Lung (tissue), 12 donors: ENCODE results near the gene PRKCD. TPM values are rescaled to one million over a fixed set of nuclear protein-coding genes. Genes with fewer than 3 reads are reported as not detected.

Experiments
- ATAC-seq: fragments of 200-7000 bp; cut with Tn5 transposase; one replicate; pipeline ENCODE4 v1.9.1; 2020; ENCODE audit warnings: moderate number of reproducible peaks; ENCODE audit not compliant: insufficient read depth, low FRiP score
- DNase-seq, 3 donors: peaks; one replicate each; pipeline ENCODE4 v3.0.0-alpha.2; 2013 to 2017
- H3K27ac ChIP-seq, 2 donors: one replicate each; pipeline ENCODE4 v1.5.1; 2013; ENCODE audit warnings: mild to moderate bottlenecking in 2 of 2, moderate library complexity in 2 of 2, control low read depth in 1 of 2, inconsistent platforms in 1 of 2, low read depth in 1 of 2, low read length in 1 of 2
- H3K27me3 ChIP-seq, 3 donors: one replicate each; pipeline ENCODE4 v1.5.1; 2013; ENCODE audit warnings: low read length in 2 of 3; ENCODE audit not compliant: control insufficient read depth in 3 of 3, insufficient read depth in 3 of 3
- H3K36me3 ChIP-seq, 4 donors: one replicate each; pipeline ENCODE4 v1.5.1; 2013; ENCODE audit warnings: low read length in 4 of 4, mild to moderate bottlenecking in 1 of 4, moderate library complexity in 1 of 4; ENCODE audit not compliant: control insufficient read depth in 4 of 4, insufficient read depth in 4 of 4
- H3K4me1 ChIP-seq, 5 donors: one replicate each; pipeline ENCODE4 v1.5.1; 2013; ENCODE audit warnings: low read length in 5 of 5, mild to moderate bottlenecking in 2 of 5, moderate library complexity in 1 of 5; ENCODE audit not compliant: control insufficient read depth in 5 of 5, insufficient read depth in 5 of 5
- H3K4me3 ChIP-seq: one replicate; pipeline ENCODE4 v1.5.1; 2013; ENCODE audit warnings: mild to moderate bottlenecking, control low read depth, moderate library complexity
- H3K9ac ChIP-seq, 2 donors: one replicate each; pipeline ENCODE4 v1.5.1; 2013; ENCODE audit warnings: low read length in 2 of 2, control low read depth in 1 of 2; ENCODE audit not compliant: insufficient read depth in 1 of 2
- H3K9me3 ChIP-seq, 4 donors: one replicate each; pipeline ENCODE4 v1.5.1; 2013; ENCODE audit warnings: low read length in 3 of 4, mild to moderate bottlenecking in 1 of 4, moderate library complexity in 1 of 4; ENCODE audit not compliant: control insufficient read depth in 4 of 4, insufficient read depth in 3 of 4
- WGBS, 2 donors: extraction: QIAGEN DNeasy Blood & Tissue Kit; methylation state at CpG; one replicate each; pipeline ENCODE4 v1.1.7; 2013; 5-methylcytosine and 5-hydroxymethylcytosine counted together
- polyA plus RNA-seq, 2 donors: library from polyadenylated mRNA; stranded (reverse); fragments of 200-250 nt; gene quantifications; one replicate each; pipeline ENCODE4 v1.2.1, GENCODE V29; 2013
- total RNA-seq, 2 donors: library from RNA; depleted of rRNA in 1 of 2; stranded (reverse); fragments of >200 nt in 1 of 2; gene quantifications; one replicate each; pipeline ENCODE4 v1.2.1, GENCODE V29; 2014 to 2021
- TF ChIP-seq, protein P1 (sequence below): IDR thresholded peaks from 2 replicates; pipeline ENCODE4 v1.5.1; 2012; ENCODE audit warnings: mild to moderate bottlenecking; ENCODE audit errors: control extremely low read depth, extremely low read depth
- donor health status: control.
- donor health status: control.
- donor health status: Bipolar disorder and iron deficiency.
- donor health status: healthy.
- donor health status: DM: yes; HTN: yes; CAD: no.

Gene PRKCD
- total and polyA plus RNA-seq, 4 donors, result 34.9 to 85.2 (median 65.9) TPM

DNA sequence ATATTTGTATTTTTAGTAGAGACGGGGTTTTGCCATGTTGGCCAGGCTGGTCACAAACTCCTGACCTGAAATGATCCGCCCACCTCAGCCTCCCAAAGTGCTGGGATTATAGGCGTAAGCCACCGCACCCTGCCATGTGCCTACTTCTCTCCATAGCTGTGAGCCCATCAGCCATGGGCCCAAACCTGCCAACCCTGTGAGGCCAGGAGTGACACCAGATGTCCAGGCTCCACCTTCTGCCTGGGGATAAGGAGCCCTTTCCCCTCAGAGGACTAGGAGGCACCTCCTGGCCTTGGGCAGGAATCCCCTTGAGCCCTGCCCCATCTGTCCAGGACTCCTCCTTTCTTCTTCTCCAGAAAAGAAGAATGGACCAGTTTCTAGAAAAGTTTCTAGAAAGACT is 16.6 kb upstream of the PRKCD start:
- ATAC-seq (no peak), DNase-seq (no peak)
- 88 to 95% methylated on average over 4 of the region's 4 CpGs for WGBS, 2 donors
- no peak overlapping the region for H3K9ac ChIP-seq
- no peaks in the 10 kb centered on the region for H3K36me3 ChIP-seq
- H3K27me3 ChIP-seq, result no peaks in the 10 kb centered on the region
- H3K4me3 ChIP-seq, result no peak overlapping the region
- no peaks in the 10 kb centered on the region for H3K9me3 ChIP-seq
- H3K4me1 ChIP-seq, result peaks cover 0 to 6% (median 0%) of the 10 kb centered on the region in 5 donors
- TF ChIP-seq, protein P1, sequence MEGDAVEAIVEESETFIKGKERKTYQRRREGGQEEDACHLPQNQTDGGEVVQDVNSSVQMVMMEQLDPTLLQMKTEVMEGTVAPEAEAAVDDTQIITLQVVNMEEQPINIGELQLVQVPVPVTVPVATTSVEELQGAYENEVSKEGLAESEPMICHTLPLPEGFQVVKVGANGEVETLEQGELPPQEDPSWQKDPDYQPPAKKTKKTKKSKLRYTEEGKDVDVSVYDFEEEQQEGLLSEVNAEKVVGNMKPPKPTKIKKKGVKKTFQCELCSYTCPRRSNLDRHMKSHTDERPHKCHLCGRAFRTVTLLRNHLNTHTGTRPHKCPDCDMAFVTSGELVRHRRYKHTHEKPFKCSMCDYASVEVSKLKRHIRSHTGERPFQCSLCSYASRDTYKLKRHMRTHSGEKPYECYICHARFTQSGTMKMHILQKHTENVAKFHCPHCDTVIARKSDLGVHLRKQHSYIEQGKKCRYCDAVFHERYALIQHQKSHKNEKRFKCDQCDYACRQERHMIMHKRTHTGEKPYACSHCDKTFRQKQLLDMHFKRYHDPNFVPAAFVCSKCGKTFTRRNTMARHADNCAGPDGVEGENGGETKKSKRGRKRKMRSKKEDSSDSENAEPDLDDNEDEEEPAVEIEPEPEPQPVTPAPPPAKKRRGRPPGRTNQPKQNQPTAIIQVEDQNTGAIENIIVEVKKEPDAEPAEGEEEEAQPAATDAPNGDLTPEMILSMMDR, result no peak
- no peak overlapping the region for H3K27ac ChIP-seq

DNA sequence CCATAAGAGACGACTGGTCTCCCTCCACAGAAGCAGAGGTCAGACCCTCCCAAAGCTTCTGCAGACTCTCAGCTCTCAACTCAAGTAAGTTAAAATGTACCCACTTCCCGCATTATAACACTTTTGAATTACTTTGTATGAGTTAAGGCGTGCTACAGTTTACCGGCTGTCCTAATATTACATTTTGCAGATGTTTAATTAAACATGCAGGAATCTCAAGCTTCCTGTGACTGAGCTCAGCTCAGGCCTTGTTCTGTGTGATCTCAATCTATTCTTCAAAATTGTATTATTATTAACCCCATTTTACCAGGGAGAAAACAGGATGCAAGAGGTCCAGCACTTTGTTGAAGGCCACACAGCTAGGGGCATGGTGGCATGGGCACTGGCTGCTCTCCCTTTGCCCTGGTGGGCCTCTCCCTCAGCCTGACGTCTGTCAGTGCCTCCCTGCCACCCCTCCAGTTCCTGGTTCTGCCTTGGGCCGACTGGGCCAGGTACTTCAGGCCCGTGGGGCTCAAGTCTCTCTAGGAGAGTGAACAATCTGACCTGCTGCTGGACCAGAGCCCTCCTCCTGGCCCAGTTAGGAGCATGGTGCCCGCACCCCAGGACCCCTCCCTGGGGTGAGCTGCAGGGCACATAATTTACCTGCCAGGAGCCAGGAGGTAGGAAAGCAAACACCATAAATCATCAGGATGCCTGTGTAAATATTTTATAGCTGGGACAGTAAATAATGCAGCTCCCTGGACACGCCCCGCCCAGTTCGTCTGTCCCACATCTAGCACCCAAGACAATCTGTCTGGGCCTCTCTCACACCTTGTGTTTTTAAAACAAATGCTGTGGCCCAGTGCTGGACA is 15.9 kb upstream of the PRKCD start:
- Histone ChIP-seq H3K27ac (peak overlapping the region in 1 of 2 donors; percentile 29), H3K4me3 (no peak overlapping the region), H3K9ac (no peak overlapping the region), H3K4me1 (peaks cover 0 to 8% (median 0%) of the 10 kb centered on the region in 5 donors), H3K27me3 (no peaks in the 10 kb centered on the region), H3K9me3 (no peaks in the 10 kb centered on the region), H3K36me3 (no peaks in the 10 kb centered on the region)
- no peak for ATAC-seq
- 73% methylated on average over 11 of the region's 11 CpGs for WGBS, 2 donors
- DNase-seq, result no peak
- TF ChIP-seq, protein P1, result no peak

DNA sequence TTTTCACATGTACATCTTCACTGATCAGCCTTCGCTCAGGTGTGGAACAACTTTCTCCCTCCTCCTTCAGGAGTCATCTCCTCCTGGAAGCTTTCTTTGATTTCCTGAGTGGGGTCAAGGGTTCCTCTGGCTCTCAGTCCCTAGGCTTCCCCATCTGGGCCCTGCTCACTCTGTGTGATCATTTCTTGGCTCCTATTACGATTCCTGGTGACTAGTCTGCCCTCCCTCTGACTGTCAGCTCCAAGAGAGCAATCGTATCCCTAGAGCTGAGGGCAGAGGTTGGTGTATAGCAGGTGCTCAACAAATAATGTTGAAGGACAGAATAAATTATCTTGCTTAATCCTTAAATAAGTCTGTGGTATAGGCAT is 15.3 kb upstream of the PRKCD start:
- ATAC-seq (no peak), DNase-seq (no peak)
- Histone ChIP-seq H3K27ac (peak overlapping the region in 1 of 2 donors; percentile 48), H3K4me3 (no peak overlapping the region), H3K9ac (no peak overlapping the region), H3K36me3 (no peaks in the 10 kb centered on the region), H3K27me3 (no peaks in the 10 kb centered on the region), H3K9me3 (no peaks in the 10 kb centered on the region), H3K4me1 (peaks cover 0 to 6% (median 0%) of the 10 kb centered on the region in 5 donors)
- WGBS, 2 donors, result 74 to 81% methylated on average over 3 of the region's 3 CpGs
- TF ChIP-seq, protein P1, result no peak
